Calu3 (cell line): ENCODE data around the gene TCF4. TPM values are rescaled to one million over a fixed set of nuclear protein-coding genes. Genes with fewer than 3 reads are reported as not detected.

Source experiments
- BruUV-seq: library from RNA; stranded (reverse); fragments of 400-500 nt; replicated peaks from 2 replicates; lab custom pipeline; 2021; lab: Mats Ljungman, UMichigan
- CTCF ChIA-PET: fragments of 300-600 bp; sonication (Branson Sonifier 250); formaldehyde crosslinking; loops from one replicate; lab custom pipeline; 2022; ENCODE audit warnings: antibody characterized with exemption; lab: Charles Lee
- DNase-seq: peaks from one replicate; pipeline ENCODE4 v3.0.0; 2022
- H3K27ac Mint-ChIP-seq: one replicate; pipeline ENCODE4 v1.8.0; 2022; ENCODE audit warnings: mixed read lengths; ENCODE audit not compliant: unreplicated experiment
- H3K27me3 Mint-ChIP-seq: one replicate; pipeline ENCODE4 v1.8.0; 2022; ENCODE audit warnings: mixed read lengths; ENCODE audit not compliant: unreplicated experiment
- H3K36me3 Mint-ChIP-seq: one replicate; pipeline ENCODE4 v1.8.0; 2022; ENCODE audit warnings: mild to moderate bottlenecking, moderate library complexity, mixed read lengths; ENCODE audit not compliant: insufficient read depth, unreplicated experiment
- H3K4me1 Mint-ChIP-seq: one replicate; pipeline ENCODE4 v1.8.0; 2022; ENCODE audit warnings: mild to moderate bottlenecking, low read depth, mixed read lengths; ENCODE audit not compliant: unreplicated experiment
- H3K4me3 Mint-ChIP-seq: one replicate; pipeline ENCODE4 v1.8.0; 2022; ENCODE audit warnings: mild to moderate bottlenecking, low read depth, moderate library complexity, mixed read lengths; ENCODE audit not compliant: unreplicated experiment
- H3K9me3 Mint-ChIP-seq: one replicate; pipeline ENCODE4 v1.8.0; 2022; ENCODE audit warnings: low read depth, mixed read lengths; ENCODE audit not compliant: unreplicated experiment
- CTCF ChIP-seq: fragments of 200-600 bp; IDR thresholded peaks from one replicate; pipeline ENCODE4 v1.8.0; 2022; ENCODE audit warnings: antibody characterized with exemption; ENCODE audit not compliant: unreplicated experiment
- intact Hi-C: fragments of 100-400 bp; cut with micrococcal nuclease; formaldehyde crosslinking; loops from one replicate; pipeline ENCODE4 v1.10.0; 2022; ENCODE audit not compliant: unreplicated experiment
- total RNA-seq: library from RNA; stranded (reverse); gene quantifications from 2 replicates; pipeline ENCODE4 v1.2.3, GENCODE V29; 2022

Gene TCF4
- total RNA-seq, 1 experiment from 2014 or later: 0.21 TPM

- Mint-ChIP-seq H3K27me3 (no peaks in the 10 kb centered on the region), H3K36me3 (no peaks in the 10 kb centered on the region), H3K4me3 (no peak overlapping the region), H3K27ac (no peak overlapping the region), H3K9me3 (peaks cover 11% of the 10 kb centered on the region), H3K4me1 (no peaks in the 10 kb centered on the region)
- CTCF ChIA-PET: no interaction called here
- no peak for TF ChIP-seq CTCF
- intact Hi-C loops: no loop called here
- no peak for DNase-seq
- no TSS peak for BruUV-seq
Observed at GRCh38 chr18:55380589-55380988, 207.4 kb downstream of the TCF4 start.

- no peak for DNase-seq
- CTCF ChIA-PET: no interaction called here
- intact Hi-C loops: no loop called here
- Mint-ChIP-seq H3K27ac (no peak overlapping the region), H3K4me1 (no peaks in the 10 kb centered on the region), H3K27me3 (no peaks in the 10 kb centered on the region), H3K36me3 (no peaks in the 10 kb centered on the region), H3K4me3 (no peak overlapping the region), H3K9me3 (peaks cover 2% of the 10 kb centered on the region)
- BruUV-seq: no TSS peak
- no peak for TF ChIP-seq CTCF
Observed at GRCh38 chr18:55376387-55376786, 211.6 kb downstream of the TCF4 start.

GRCh38 chr18:55375930-55376329, 212.1 kb downstream of the TCF4 start:
- intact Hi-C loops: no loop called here
- no peak for DNase-seq
- H3K4me1 Mint-ChIP-seq: no peaks in the 10 kb centered on the region
- H3K36me3 Mint-ChIP-seq: no peaks in the 10 kb centered on the region
- no TSS peak for BruUV-seq
- peaks cover 2% of the 10 kb centered on the region for H3K9me3 Mint-ChIP-seq
- no peaks in the 10 kb centered on the region for H3K27me3 Mint-ChIP-seq
- TF ChIP-seq CTCF: no peak
- H3K4me3 Mint-ChIP-seq: no peak overlapping the region
- CTCF ChIA-PET: no interaction called here
- no peak overlapping the region for H3K27ac Mint-ChIP-seq

- Mint-ChIP-seq H3K9me3 (no peaks in the 10 kb centered on the region), H3K27ac (no peak overlapping the region), H3K4me3 (no peak overlapping the region), H3K4me1 (no peaks in the 10 kb centered on the region), H3K36me3 (no peaks in the 10 kb centered on the region), H3K27me3 (no peaks in the 10 kb centered on the region)
- intact Hi-C loops: no loop called here
- no TSS peak for BruUV-seq
- no peak for TF ChIP-seq CTCF
- CTCF ChIA-PET: no interaction called here
- no peak for DNase-seq
Observed at GRCh38 chr18:55374741-55375140, 213.3 kb downstream of the TCF4 start.

- CTCF ChIA-PET: interaction anchor here (0.6 kb wide), 1 partner anchor 111 kb away, joined by 3 read pairs; no protein-coding TSS in a partner anchor
Observed at GRCh38 chr18:55372209-55372608, 215.8 kb downstream of the TCF4 start.

More at GRCh38 chr18:55372209-55372608, 215.8 kb downstream of the TCF4 start:
- H3K4me1 Mint-ChIP-seq: no peaks in the 10 kb centered on the region
- DNase-seq: no peak
- no TSS peak for BruUV-seq
- H3K27me3 Mint-ChIP-seq: no peaks in the 10 kb centered on the region
- intact Hi-C loops: no loop called here
- H3K27ac Mint-ChIP-seq: no peak overlapping the region
- H3K36me3 Mint-ChIP-seq: no peaks in the 10 kb centered on the region
- no peak for TF ChIP-seq CTCF
- no peak overlapping the region for H3K4me3 Mint-ChIP-seq
- no peaks in the 10 kb centered on the region for H3K9me3 Mint-ChIP-seq
